T-helper 2 cell treated with Interferon-gamma antibody and Interleukin-4, amounts not matched to agents 100 ng/mL and 5 ng/mL, for 36 hours (primary cell): ENCODE results near the gene CSPG4. TPM values are rescaled to one million over a fixed set of nuclear protein-coding genes. Genes with fewer than 3 reads are reported as not detected.
"Not testable (repeated sequence)": the region's sequence is repeated elsewhere in the genome, so short reads cannot be mapped to it uniquely, and the experiment has no call there.

Source experiments
- intact Hi-C: fragments of 100-400 bp; cut with micrococcal nuclease; formaldehyde crosslinking; loops from one replicate; pipeline ENCODE4 v1.15.1; 2023
- total RNA-seq: library from RNA; stranded (reverse); gene quantifications from 2 replicates; pipeline ENCODE4 v1.2.3, GENCODE V29; 2022

The CSPG4 gene
- total RNA-seq, 1 donor from 2014 or later, result not detected

- intact Hi-C loops, result not testable (repeated sequence)
Observed at GRCh38 chr15:75633922-75634321, 78.7 kb downstream of the CSPG4 start.

GRCh38 chr15:75631935-75632334, 80.7 kb downstream of the CSPG4 start:
- intact Hi-C loops, result no loop called here

GRCh38 chr15:75625542-75626347, 86.9 kb downstream of the CSPG4 start, which contains the start of gene SNUPN:
Gene SNUPN (minus strand): TSS chr15:75625725. CDS start chr15:75621051, 4,674 bp downstream.
- intact Hi-C loops, result loop anchor here (1.0 kb wide), 3 partner anchors 15 to 173 kb away; partner anchors contain the start of genes IMP3 and PTPN9

Other genes starting within 250 kb of the CSPG4 start
- gene PTPN9, start 133.5 kb downstream of the CSPG4 start, total RNA-seq, result 40.3 and 41.3 TPM in 2 replicates
- 39.6 and 43.0 TPM in 2 replicates for gene SNUPN, start 87.1 kb downstream of the CSPG4 start, total RNA-seq
- 84.3 and 89.4 TPM in 2 replicates for gene IMP3, start 72.6 kb downstream of the CSPG4 start, total RNA-seq
- gene SNX33, start 64.9 kb downstream of the CSPG4 start, total RNA-seq, result 1.3 and 1.5 TPM in 2 replicates
- 37.0 and 38.9 TPM in 2 replicates for gene UBE2Q2, start 130.6 kb upstream of the CSPG4 start, total RNA-seq
- gene FBXO22, start 191.0 kb upstream of the CSPG4 start, total RNA-seq, result 34.5 and 38.8 TPM in 2 replicates